A549 (cell line): ENCODE results near the gene VPS26A. TPM values are rescaled to one million over a fixed set of nuclear protein-coding genes. Genes with fewer than 3 reads are reported as not detected.
A peak's percentile ranks its signal among the peaks of the same experiment; 100 is the strongest.

Experiments used
- ATAC-seq, 2 experiments: fragments of 200-7000 bp in 1 of 2; fragments of >200 bp in 1 of 2; cut with Nextera tagmentation in 1 of 2; cut with Tn5 transposase in 1 of 2; 3 replicates each; pipeline versions ENCODE4 v1.8.0 to v1.9.1; 2018 to 2020; ENCODE audit warnings: mild to moderate bottlenecking in 1 of 2, moderate library complexity in 1 of 2
- CTCF ChIA-PET: fragments of 300-600 bp; sonication (Branson Sonifier 250); formaldehyde crosslinking; extraction: SDS; loops from one replicate; lab custom pipeline; 2021; ENCODE audit warnings: antibody characterized with exemption, inconsistent platforms; lab: Yijun Ruan, JAX
- POLR2A ChIA-PET: fragments of 350-600 bp; formaldehyde crosslinking; extraction: SDS; loops from one replicate; lab custom pipeline; 2021; ENCODE audit warnings: antibody characterized with exemption, inconsistent platforms; lab: Yijun Ruan, JAX
- DNase-seq, 2 experiments: peaks; one replicate each; pipeline versions ENCODE4 v3.0.0 to v3.0.0-alpha.2; 2011 to 2016; ENCODE audit warnings: low read depth in 1 of 2, low spot score in 1 of 2
- FAIRE-seq: peaks from 2 replicates; lab custom pipeline; 2011; peaks lifted over from hg19 to GRCh38; lab: Jason Lieb, UNC
- H3K27ac ChIP-seq, 2 experiments: fragments of >200 bp; sonication (Bioruptor Twin); formaldehyde crosslinking; 3 replicates each; pipeline ENCODE4 v1.5.1; 2016 to 2017
- H3K4me1 ChIP-seq: fragments of >200 bp; sonication (Bioruptor Twin); formaldehyde crosslinking; 3 replicates; pipeline ENCODE4 v1.6.1; 2016
- H3K4me2 ChIP-seq: fragments of >200 bp; sonication (Bioruptor Twin); formaldehyde crosslinking; 3 replicates; pipeline ENCODE4 v1.6.1; 2016
- H3K4me3 ChIP-seq: fragments of >200 bp; sonication (Bioruptor Twin); formaldehyde crosslinking; 3 replicates; pipeline ENCODE4 v1.5.1; 2016
- H3K9me3 ChIP-seq: fragments of >200 bp; sonication (Bioruptor Twin); formaldehyde crosslinking; 3 replicates; pipeline ENCODE4 v1.6.1; 2016
- BHLHE40 ChIP-seq: IDR thresholded peaks from 2 replicates; pipeline ENCODE4 v1.6.1; 2012; ENCODE audit warnings: low read depth, low read length, inconsistent platforms
- CHD2 ChIP-seq: fragments of 150-350 bp; IDR thresholded peaks from 2 replicates; pipeline ENCODE4 v1.6.1; 2014; ENCODE audit warnings: low read length; ENCODE audit not compliant: partially characterized antibody
- ESRRA ChIP-seq: fragments of 150-350 bp; IDR thresholded peaks from 2 replicates; pipeline ENCODE4 v1.6.1; 2014; ENCODE audit warnings: mild to moderate bottlenecking, low read length, borderline replicate concordance
- FOSL2 ChIP-seq, 2 experiments: fragments of 450-650 bp in 1 of 2; fragments of >200 bp in 1 of 2; sonication (Bioruptor Twin) in 1 of 2; formaldehyde crosslinking; IDR thresholded peaks; 2 replicates each; pipeline versions ENCODE4 v1.5.0 to v1.6.1; 2016 to 2020; ENCODE audit warnings: mild to moderate bottlenecking in 1 of 2, moderate library complexity in 1 of 2
- HEYL ChIP-seq: fragments of 250-450 bp; sonication (Bioruptor Pico); IDR thresholded peaks from 2 replicates; pipeline ENCODE4 v1.8.0; 2021; ENCODE audit warnings: mild to moderate bottlenecking, moderate library complexity
- HOXA7 ChIP-seq: fragments of 250-450 bp; sonication (Bioruptor Pico); IDR thresholded peaks from 2 replicates; pipeline ENCODE4 v1.5.0; 2020; ENCODE audit warnings: mild to moderate bottlenecking, moderate library complexity
- HOXB13 ChIP-seq: fragments of 250-450 bp; sonication (Bioruptor Pico); IDR thresholded peaks from 2 replicates; pipeline ENCODE4 v1.5.0; 2020; ENCODE audit warnings: low read depth, mild to moderate bottlenecking, moderate library complexity
- JUN ChIP-seq, 2 experiments: fragments of >200 bp; sonication (Bioruptor Twin); formaldehyde crosslinking; IDR thresholded peaks; 2 replicates in 1 of 2; 3 replicates in 1 of 2; pipeline ENCODE4 v1.6.1; 2016 to 2017
- KDM5A ChIP-seq: fragments of 200-600 bp; sonication (generic); IDR thresholded peaks from 2 replicates; pipeline ENCODE4 v1.6.1; 2016; ENCODE audit warnings: antibody characterized with exemption, mild to moderate bottlenecking
- NFE2L2 ChIP-seq: fragments of 150-350 bp; conservative IDR thresholded peaks from 2 replicates; pipeline ENCODE4 v1.6.1; 2014; ENCODE audit warnings: low read length
- PHF8 ChIP-seq: fragments of 200-600 bp; sonication (generic); IDR thresholded peaks from 2 replicates; pipeline ENCODE4 v1.6.1; 2016; ENCODE audit warnings: low read depth, mild to moderate bottlenecking, antibody characterized with exemption, moderate library complexity, borderline replicate concordance
- RAD21 ChIP-seq, 2 experiments: fragments of >200 bp in 1 of 2; sonication (Bioruptor Twin) in 1 of 2; formaldehyde crosslinking in 1 of 2; IDR thresholded peaks in 1 of 2; conservative IDR thresholded peaks in 1 of 2; 2 replicates in 1 of 2; 3 replicates in 1 of 2; pipeline ENCODE4 v1.6.1; 2012 to 2018; ENCODE audit warnings: inconsistent platforms in 1 of 2
- RCOR1 ChIP-seq: fragments of 150-350 bp; IDR thresholded peaks from 2 replicates; pipeline ENCODE4 v1.6.1; 2014; ENCODE audit warnings: antibody characterized with exemption, low read length, low read depth
- RFX5 ChIP-seq: fragments of 450-650 bp; IDR thresholded peaks from 2 replicates; pipeline ENCODE4 v1.7.1; 2014; ENCODE audit warnings: antibody characterized with exemption, mild to moderate bottlenecking, moderate library complexity
- SMC3 ChIP-seq: fragments of >200 bp; sonication (Bioruptor Twin); formaldehyde crosslinking; IDR thresholded peaks from 3 replicates; pipeline ENCODE4 v1.6.1; 2018; ENCODE audit warnings: inconsistent platforms
- ZC3H11A ChIP-seq: fragments of 450-650 bp; IDR thresholded peaks from 2 replicates; pipeline ENCODE4 v1.6.1; 2014; ENCODE audit warnings: antibody characterized with exemption, mild to moderate bottlenecking
- ZNF302 ChIP-seq: fragments of 250-450 bp; sonication (Bioruptor Pico); IDR thresholded peaks from 2 replicates; pipeline ENCODE4 v1.9.0; 2021; ENCODE audit warnings: inconsistent platforms, mild to moderate bottlenecking, moderate library complexity
- WGBS: methylation state at CpG from one replicate; pipeline ENCODE4 v1.1.6; 2017; ENCODE audit errors: missing lambda C conversion rate; 5-methylcytosine and 5-hydroxymethylcytosine counted together
- polyA plus RNA-seq, 4 experiments: library from polyadenylated mRNA; depleted of rRNA in 3 of 4; stranded (reverse); fragments of >200 nt; fragmentation: RNase III in 1 of 4; extraction: RNeasy Plus Mini Kit Qiagen cat#74134 plus additional on column Dnase treatment in 1 of 4; gene quantifications; 2 replicates in 3 of 4; 3 replicates in 1 of 4; pipeline ENCODE4 v1.2.3, GENCODE V29; 2011 to 2017
- TF ChIP-seq, protein P1 (sequence below): fragments of >200 bp; sonication (Bioruptor Twin); formaldehyde crosslinking; IDR thresholded peaks from 3 replicates; pipeline ENCODE4 v1.5.1; 2016
- TF ChIP-seq, protein P2 (sequence below): fragments of 250-450 bp; sonication (Bioruptor Pico); IDR thresholded peaks from 2 replicates; pipeline ENCODE4 v1.5.0; 2021; ENCODE audit warnings: mild to moderate bottlenecking, moderate library complexity, borderline replicate concordance

The VPS26A gene
- polyA plus RNA-seq, 2 of the 4 experiments (the other 2 are of a cell fraction), result 52.6 to 62.6 TPM

DNA sequence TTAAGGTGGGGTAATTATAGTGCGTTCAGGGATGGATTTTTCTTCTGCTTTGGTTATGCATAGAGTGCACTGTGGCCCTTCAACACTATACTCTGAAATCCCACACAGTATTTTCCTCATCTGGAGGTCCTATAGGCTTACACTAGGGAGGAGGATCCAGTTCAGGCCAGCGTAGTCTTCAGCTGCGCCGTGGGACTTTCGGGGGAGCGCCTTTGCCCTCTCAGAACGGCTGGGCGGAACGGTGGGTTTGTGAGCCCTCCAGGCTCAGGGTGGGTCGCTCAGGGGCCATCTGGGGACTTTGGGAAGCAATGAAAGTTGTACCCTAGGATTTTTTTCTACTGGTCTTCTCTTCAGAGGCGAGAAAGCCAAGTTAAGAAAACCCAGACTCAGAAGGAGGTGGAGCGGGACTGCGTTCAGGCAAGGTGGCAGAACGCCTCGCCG is 652 bp upstream of the VPS26A start:
- FAIRE-seq (no peak), ATAC-seq (peak; percentile 89), DNase-seq (peak; percentile 74 to 77)
- TF ChIP-seq NFE2L2 (no peak), RAD21 (conservative IDR thresholded peaks at IDR 0.05 in 1 of 2, IDR thresholded peaks at IDR 0.05 in 1 of 2) (peak in 1 of 2 experiments; percentile 55; a peak in 3 of 5 replicates), SMC3 (0 out of 3 replicates have a peak, but pooled peaks have one; percentile 58)
- CTCF ChIA-PET, result interaction anchor here (1.6 to 2.5 kb wide), 4 partner anchors 18 to 121 kb away, joined by 3 to 21 read pairs (median 6); no protein-coding TSS in a partner anchor
- Histone ChIP-seq H3K9me3 (no peaks in the 10 kb centered on the region), H3K4me2 (peak overlapping the region; percentile 73), H3K27ac (peak overlapping the region; percentile 89 to 92), H3K4me1 (peaks cover 15% of the 10 kb centered on the region), H3K4me3 (peak overlapping the region; percentile 77)
- POLR2A ChIA-PET, result no interaction called here
- WGBS, result 3% methylated on average over 16 of the region's 16 CpGs

DNA sequence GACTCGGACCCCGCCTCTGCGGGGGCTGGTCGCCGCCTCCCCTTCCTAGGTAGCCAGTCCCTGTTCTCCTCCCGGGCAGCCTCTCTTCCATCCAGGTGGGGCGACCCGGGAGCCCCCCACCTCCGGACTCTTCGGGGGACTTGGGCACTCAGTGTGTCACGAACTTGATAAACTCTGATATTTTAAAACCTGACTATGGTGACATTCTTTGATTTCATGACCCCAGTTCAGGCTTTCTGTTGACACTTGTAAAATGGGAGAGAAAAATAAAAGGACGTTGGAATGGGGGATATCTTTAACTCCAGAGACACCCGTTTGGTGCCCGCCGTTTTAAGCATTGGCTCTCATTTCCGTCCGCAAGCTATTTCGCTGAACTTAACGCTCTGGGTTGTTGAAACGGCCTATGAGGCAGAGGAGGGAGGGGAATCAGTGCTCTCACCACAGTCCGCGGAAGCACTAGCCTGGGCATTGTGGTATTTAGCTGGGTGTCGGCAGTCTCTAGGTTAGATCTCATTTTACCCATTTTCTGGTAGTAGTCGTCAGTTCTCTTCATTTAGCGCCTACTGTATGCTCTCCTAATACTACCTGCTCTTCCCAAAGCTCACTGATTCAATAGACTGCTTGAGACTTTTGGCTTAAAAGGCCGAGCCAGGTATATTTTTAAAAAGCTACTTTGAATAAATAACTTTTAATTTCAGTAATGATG is 738 bp downstream of the VPS26A start:
- Histone ChIP-seq H3K27ac (peak overlapping the region; percentile 89 to 92), H3K4me2 (peak overlapping the region; percentile 87), H3K9me3 (no peaks in the 10 kb centered on the region)
- POLR2A ChIA-PET, result interaction anchor here (0.6 to 1.3 kb wide), 4 partner anchors 55 to 169 kb away, joined by 3 to 7 read pairs (median 4); partner anchors contain the start of genes DDX21 and SUPV3L1
- WGBS, result 2% methylated on average over 21 of the region's 26 CpGs
- TF ChIP-seq ESRRA (no peak), PHF8 (peak; percentile 9; the same call in 1 of the 2 replicates), JUN (IDR thresholded peaks at IDR 0.05) (peak in 1 of 2 experiments; percentile 1; a peak in 1 of 5 replicates)
- TF ChIP-seq, all 56 proteins: peak for 2
- CTCF ChIA-PET, result interaction anchor here (0.9 to 2.3 kb wide), 7 partner anchors 9 to 120 kb away, joined by 3 to 13 read pairs (median 3); no protein-coding TSS in a partner anchor
- DNase-seq, result peak; percentile 35 to 51
- peak; percentile 23 to 33; a peak in 5 of 6 replicates for ATAC-seq
- peaks cover 15% of the 10 kb centered on the region for H3K4me1 ChIP-seq
- no peak for FAIRE-seq
- peak overlapping the region; percentile 77 for H3K4me3 ChIP-seq

DNA sequence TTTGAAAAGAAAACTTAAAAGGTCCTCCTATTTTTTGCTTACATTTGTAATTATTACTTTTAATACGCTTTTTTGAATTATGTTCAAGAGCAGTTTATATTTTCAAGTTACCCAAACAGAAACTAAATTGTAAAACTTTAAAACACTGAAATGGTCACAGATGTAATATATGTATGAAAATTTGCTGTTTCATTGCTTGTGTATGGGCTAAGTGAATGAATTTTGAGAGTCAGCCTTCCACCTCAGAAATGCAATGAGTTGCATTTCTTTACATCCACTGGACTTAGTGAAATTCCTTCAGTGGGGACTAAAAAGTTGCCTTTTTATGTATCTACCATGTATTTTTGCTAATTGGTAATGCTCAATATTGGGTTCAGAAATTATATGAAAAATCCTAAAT is 1.6 kb downstream of the VPS26A start:
- CTCF ChIA-PET, result interaction anchor here (0.9 to 2.3 kb wide), 5 partner anchors 10 to 121 kb away, joined by 3 to 13 read pairs (median 4); no protein-coding TSS in a partner anchor
- peak overlapping the region; percentile 87 for H3K4me2 ChIP-seq
- WGBS, result 77% methylated on average over 1 of the region's 1 CpG
- TF ChIP-seq HOXA7 (no peak), HEYL (CRISPR knock-in tag) (no peak), RCOR1 (no peak), RFX5 (no peak), ZNF302 (CRISPR knock-in tag) (no peak), FOSL2 (IDR thresholded peaks at IDR 0.05) (no peak), FOSL2 (CRISPR knock-in tag; IDR thresholded peaks at IDR 0.05) (no peak), PHF8 (no peak), KDM5A (no peak), ZC3H11A (no peak), NFE2L2 (no peak), CHD2 (no peak), BHLHE40 (no peak), HOXB13 (CRISPR knock-in tag) (no peak)
- TF ChIP-seq, protein P1, sequence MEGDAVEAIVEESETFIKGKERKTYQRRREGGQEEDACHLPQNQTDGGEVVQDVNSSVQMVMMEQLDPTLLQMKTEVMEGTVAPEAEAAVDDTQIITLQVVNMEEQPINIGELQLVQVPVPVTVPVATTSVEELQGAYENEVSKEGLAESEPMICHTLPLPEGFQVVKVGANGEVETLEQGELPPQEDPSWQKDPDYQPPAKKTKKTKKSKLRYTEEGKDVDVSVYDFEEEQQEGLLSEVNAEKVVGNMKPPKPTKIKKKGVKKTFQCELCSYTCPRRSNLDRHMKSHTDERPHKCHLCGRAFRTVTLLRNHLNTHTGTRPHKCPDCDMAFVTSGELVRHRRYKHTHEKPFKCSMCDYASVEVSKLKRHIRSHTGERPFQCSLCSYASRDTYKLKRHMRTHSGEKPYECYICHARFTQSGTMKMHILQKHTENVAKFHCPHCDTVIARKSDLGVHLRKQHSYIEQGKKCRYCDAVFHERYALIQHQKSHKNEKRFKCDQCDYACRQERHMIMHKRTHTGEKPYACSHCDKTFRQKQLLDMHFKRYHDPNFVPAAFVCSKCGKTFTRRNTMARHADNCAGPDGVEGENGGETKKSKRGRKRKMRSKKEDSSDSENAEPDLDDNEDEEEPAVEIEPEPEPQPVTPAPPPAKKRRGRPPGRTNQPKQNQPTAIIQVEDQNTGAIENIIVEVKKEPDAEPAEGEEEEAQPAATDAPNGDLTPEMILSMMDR, result no peak
- TF ChIP-seq, protein P2, sequence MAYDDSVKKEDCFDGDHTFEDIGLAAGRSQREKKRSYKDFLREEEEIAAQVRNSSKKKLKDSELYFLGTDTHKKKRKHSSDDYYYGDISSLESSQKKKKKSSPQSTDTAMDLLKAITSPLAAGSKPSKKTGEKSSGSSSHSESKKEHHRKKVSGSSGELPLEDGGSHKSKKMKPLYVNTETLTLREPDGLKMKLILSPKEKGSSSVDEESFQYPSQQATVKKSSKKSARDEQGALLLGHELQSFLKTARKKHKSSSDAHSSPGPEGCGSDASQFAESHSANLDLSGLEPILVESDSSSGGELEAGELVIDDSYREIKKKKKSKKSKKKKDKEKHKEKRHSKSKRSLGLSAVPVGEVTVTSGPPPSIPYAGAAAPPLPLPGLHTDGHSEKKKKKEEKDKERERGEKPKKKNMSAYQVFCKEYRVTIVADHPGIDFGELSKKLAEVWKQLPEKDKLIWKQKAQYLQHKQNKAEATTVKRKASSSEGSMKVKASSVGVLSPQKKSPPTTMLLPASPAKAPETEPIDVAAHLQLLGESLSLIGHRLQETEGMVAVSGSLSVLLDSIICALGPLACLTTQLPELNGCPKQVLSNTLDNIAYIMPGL (CRISPR knock-in tag), result no peak
- TF ChIP-seq, all 56 proteins: peak for 0
- Histone ChIP-seq H3K9me3 (no peaks in the 10 kb centered on the region), H3K27ac (no peak overlapping the region; a peak in 1 of 6 replicates), H3K4me1 (peaks cover 15% of the 10 kb centered on the region), H3K4me3 (peak overlapping the region; percentile 77)
- no peak for FAIRE-seq
- POLR2A ChIA-PET, result interaction anchor here (1.3 kb wide), 1 partner anchor 54 kb away, joined by 7 read pairs; the partner anchor contains the start of gene SUPV3L1
- ATAC-seq, result no peak
- no peak for DNase-seq
